Neural progenitor cell (in vitro differentiated cells): ENCODE results near the gene ZNF891. TPM values are rescaled to one million over a fixed set of nuclear protein-coding genes. Genes with fewer than 3 reads are reported as not detected.

ENCODE experiments used
- DNase-seq: peaks from one replicate; pipeline ENCODE4 v3.0.0-alpha.2; 2016; ENCODE audit warnings: low spot score
- H2AFZ ChIP-seq: fragments of 200-600 bp; sonication (generic); replicated peaks from 2 replicates; pipeline ENCODE4 v1.6.1; 2016; ENCODE audit warnings: antibody characterized with exemption
- H3F3A ChIP-seq: fragments of 200-600 bp; sonication (generic); 2 replicates; pipeline ENCODE4 v1.6.1; 2016; ENCODE audit warnings: antibody characterized with exemption, low read depth
- H3K27ac ChIP-seq: fragments of 200-600 bp; sonication (generic); 2 replicates; pipeline ENCODE4 v1.5.1; 2016; ENCODE audit warnings: mild to moderate bottlenecking
- H3K27me3 ChIP-seq: fragments of 200-600 bp; sonication (generic); 2 replicates; pipeline ENCODE4 v1.6.1; 2016; ENCODE audit warnings: mild to moderate bottlenecking, moderate library complexity
- H3K36me3 ChIP-seq: fragments of 200-600 bp; sonication (generic); 2 replicates; pipeline ENCODE4 v1.5.1; 2016
- H3K4me1 ChIP-seq: fragments of 200-600 bp; sonication (generic); 2 replicates; pipeline ENCODE4 v1.6.1; 2016; ENCODE audit warnings: mixed run types
- H3K4me2 ChIP-seq: fragments of 200-600 bp; sonication (generic); 2 replicates; pipeline ENCODE4 v1.6.1; 2016
- H3K4me3 ChIP-seq: fragments of 200-600 bp; sonication (generic); 2 replicates; pipeline ENCODE4 v1.5.1; 2016
- H3K79me2 ChIP-seq: fragments of 200-600 bp; sonication (generic); 2 replicates; pipeline ENCODE4 v1.6.1; 2016; ENCODE audit warnings: low read depth
- H3K9ac ChIP-seq: fragments of 200-600 bp; sonication (generic); 2 replicates; pipeline ENCODE4 v1.6.1; 2016
- H3K9me3 ChIP-seq: fragments of 200-600 bp; sonication (generic); 2 replicates; pipeline ENCODE4 v1.5.1; 2016; ENCODE audit warnings: low read depth
- H4K20me1 ChIP-seq: fragments of 200-600 bp; sonication (generic); 2 replicates; pipeline ENCODE4 v1.6.1; 2016; ENCODE audit warnings: low read depth
- H3K27ac Mint-ChIP-seq: 3 replicates; pipeline ENCODE4 v1.8.0; 2021; ENCODE audit warnings: mixed read lengths
- H3K27me3 Mint-ChIP-seq: 2 replicates; pipeline ENCODE4 v1.8.0; 2022; ENCODE audit warnings: low read depth, mild to moderate bottlenecking, inconsistent platforms, moderate library complexity, mixed read lengths; ENCODE audit not compliant: insufficient read depth
- H3K36me3 Mint-ChIP-seq: 3 replicates; pipeline ENCODE4 v1.8.0; 2021; ENCODE audit warnings: mixed read lengths
- H3K4me1 Mint-ChIP-seq: 3 replicates; pipeline ENCODE4 v1.8.0; 2021; ENCODE audit warnings: mixed read lengths
- H3K4me3 Mint-ChIP-seq: 3 replicates; pipeline ENCODE4 v1.8.0; 2021; ENCODE audit warnings: mild to moderate bottlenecking, moderate library complexity, mixed read lengths
- H3K9me3 Mint-ChIP-seq: 3 replicates; pipeline ENCODE4 v1.8.0; 2020; ENCODE audit warnings: mixed read lengths
- CTCF ChIP-seq: fragments of 200-600 bp; sonication (generic); IDR thresholded peaks from 2 replicates; pipeline ENCODE4 v1.5.1; 2017; ENCODE audit warnings: antibody characterized with exemption, mild to moderate bottlenecking
- EZH2 ChIP-seq: fragments of 200-600 bp; sonication (generic); IDR thresholded peaks from 2 replicates; pipeline ENCODE4 v1.6.1; 2017; ENCODE audit warnings: antibody characterized with exemption, mild to moderate bottlenecking, moderate library complexity
- EZH2phosphoT487 ChIP-seq: fragments of 200-600 bp; sonication (generic); IDR thresholded peaks from 2 replicates; pipeline ENCODE4 v1.6.1; 2017; ENCODE audit warnings: antibody characterized with exemption
- total RNA-seq: library from RNA; depleted of rRNA; stranded (reverse); fragments of >200 nt; gene quantifications from 2 replicates; pipeline ENCODE4 v1.2.3, GENCODE V29; 2015; ENCODE audit warnings: low replicate concordance

ZNF891 gene
- total RNA-seq, 1 donor from 2014 or later = 7.2 TPM

DNA sequence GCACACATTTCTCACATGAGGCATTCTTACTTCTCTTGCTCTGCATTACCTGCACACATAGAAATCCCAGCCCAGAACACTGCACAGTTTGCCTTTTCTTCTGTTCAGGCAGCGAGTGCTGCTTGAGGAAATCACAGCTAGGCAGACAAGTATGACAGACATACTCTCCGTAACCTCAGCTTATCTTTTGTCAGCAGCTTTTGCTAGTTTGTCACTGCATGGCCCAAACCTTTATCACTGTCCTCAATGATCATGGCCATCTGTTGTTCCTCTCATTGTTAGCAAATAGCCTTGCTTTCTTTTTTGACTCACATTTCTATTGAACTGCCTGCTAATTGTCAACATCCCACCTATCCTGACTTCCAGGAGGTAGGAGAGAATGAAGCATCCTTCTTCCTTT is 5.7 kb upstream of the ZNF891 start:
- Mint-ChIP-seq H3K9me3 (peaks cover 87% of the 10 kb centered on the region), H3K4me1 (peaks cover 4% of the 10 kb centered on the region), H3K27me3 (peaks cover 2% of the 10 kb centered on the region), H3K4me3 (no peak overlapping the region), H3K36me3 (peaks cover 83% of the 10 kb centered on the region), H3K27ac (no peak overlapping the region)
- Histone ChIP-seq H3F3A (peaks cover 2% of the 10 kb centered on the region), H3K4me3 (no peak overlapping the region), H3K9ac (no peak overlapping the region), H3K27ac (no peak overlapping the region), H3K79me2 (peaks cover 55% of the 10 kb centered on the region), H3K4me1 (peaks cover 5% of the 10 kb centered on the region), H2AFZ (no peak overlapping the region), H3K4me2 (no peak overlapping the region), H3K36me3 (peaks cover 69% of the 10 kb centered on the region), H3K27me3 (no peaks in the 10 kb centered on the region), H4K20me1 (no peaks in the 10 kb centered on the region), H3K9me3 (peaks cover 42% of the 10 kb centered on the region)
- TF ChIP-seq EZH2phosphoT487 = no peak
- no peak for TF ChIP-seq CTCF
- TF ChIP-seq EZH2 = no peak
- DNase-seq = no peak

GRCh38 chr12:133130808-133131128 is 694 bp upstream of the ZNF891 start:
- peak overlapping the region; percentile 82 for H3K4me3 ChIP-seq
- peak overlapping the region; percentile 90 for H3K27ac ChIP-seq
- peaks cover 44% of the 10 kb centered on the region for H3K9me3 ChIP-seq
- peaks cover 15% of the 10 kb centered on the region for H3F3A ChIP-seq
- H3K27me3 Mint-ChIP-seq = peaks cover 13% of the 10 kb centered on the region
- H3K4me2 ChIP-seq = peak overlapping the region; percentile 82
- H3K36me3 Mint-ChIP-seq = peaks cover 72% of the 10 kb centered on the region
- peak overlapping the region; percentile 97 for H3K4me3 Mint-ChIP-seq
- no peak for DNase-seq
- H4K20me1 ChIP-seq = no peaks in the 10 kb centered on the region
- peaks cover 7% of the 10 kb centered on the region for H3K4me1 Mint-ChIP-seq
- H3K27me3 ChIP-seq = no peaks in the 10 kb centered on the region
- peak overlapping the region; percentile 98 for H3K27ac Mint-ChIP-seq
- TF ChIP-seq CTCF = no peak
- TF ChIP-seq EZH2phosphoT487 = no peak
- no peak for TF ChIP-seq EZH2
- peaks cover 71% of the 10 kb centered on the region for H3K79me2 ChIP-seq
- H3K4me1 ChIP-seq = peaks cover 5% of the 10 kb centered on the region
- H3K9ac ChIP-seq = peak overlapping the region; percentile 66
- peak overlapping the region; percentile 81 for H2AFZ ChIP-seq
- H3K9me3 Mint-ChIP-seq = peaks cover 80% of the 10 kb centered on the region
- peaks cover 57% of the 10 kb centered on the region for H3K36me3 ChIP-seq

DNA sequence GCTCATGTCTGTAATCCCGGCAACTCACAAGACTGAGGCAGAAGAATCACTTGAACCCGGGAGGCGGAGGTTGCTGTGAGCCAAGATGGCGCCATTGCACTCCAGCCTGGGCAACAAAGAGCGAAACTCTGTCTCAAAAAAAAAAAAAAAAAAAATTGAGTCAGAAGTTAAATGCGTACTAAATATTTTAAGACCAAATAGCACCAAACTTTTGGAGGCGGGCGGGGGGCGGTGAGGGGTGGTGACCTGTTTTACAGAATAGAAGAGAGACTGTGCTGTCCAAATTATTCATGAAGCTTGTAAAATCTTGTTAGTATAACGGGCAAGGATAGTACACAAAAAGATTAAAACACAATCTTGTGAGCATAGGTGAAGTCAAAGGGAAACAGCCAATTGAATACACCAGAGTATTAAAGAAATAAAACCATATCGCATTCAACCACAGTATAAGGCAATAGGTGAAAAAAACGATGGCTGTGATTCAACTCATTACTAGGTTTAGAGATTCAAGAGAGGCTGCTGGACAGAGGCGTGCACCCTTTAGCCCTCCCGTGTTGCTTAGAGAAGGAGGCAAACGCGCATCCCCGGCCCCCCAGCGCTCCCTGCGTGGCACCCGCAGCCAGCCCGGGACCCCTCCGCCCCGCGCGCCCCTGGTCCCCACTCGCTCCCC is 571 bp downstream of the ZNF891 start:
- H4K20me1 ChIP-seq = no peaks in the 10 kb centered on the region
- peaks cover 82% of the 10 kb centered on the region for H3K79me2 ChIP-seq
- H2AFZ ChIP-seq = peak overlapping the region; percentile 81
- H3K4me1 ChIP-seq = peaks cover 5% of the 10 kb centered on the region
- peaks cover 7% of the 10 kb centered on the region for H3K4me1 Mint-ChIP-seq
- no peak for TF ChIP-seq EZH2
- no peak for TF ChIP-seq EZH2phosphoT487
- TF ChIP-seq CTCF = no peak
- peak overlapping the region; percentile 82 for H3K4me2 ChIP-seq
- no peak for DNase-seq
- peak overlapping the region; percentile 90 for H3K27ac ChIP-seq
- H3K9me3 Mint-ChIP-seq = peaks cover 81% of the 10 kb centered on the region
- H3K9me3 ChIP-seq = peaks cover 56% of the 10 kb centered on the region
- no peaks in the 10 kb centered on the region for H3K27me3 ChIP-seq
- peaks cover 13% of the 10 kb centered on the region for H3K27me3 Mint-ChIP-seq
- H3K4me3 Mint-ChIP-seq = peak overlapping the region; percentile 97
- H3K4me3 ChIP-seq = peak overlapping the region; percentile 82
- H3K27ac Mint-ChIP-seq = peak overlapping the region; percentile 63
- H3K36me3 ChIP-seq = peaks cover 57% of the 10 kb centered on the region
- H3K36me3 Mint-ChIP-seq = peaks cover 72% of the 10 kb centered on the region
- peak overlapping the region; percentile 35 for H3K9ac ChIP-seq
- peaks cover 15% of the 10 kb centered on the region for H3F3A ChIP-seq
